ENCODE data around the gene CTCF.

- TF ChIP-seq CTCF (conservative IDR thresholded peaks at IDR 0.05) (no peak), ZFX (IDR thresholded peaks at IDR 0.05) (no peak)
These were observed 89.5 kb downstream of the CTCF start for GRCh38 chr16:67651847-67652246.

All from C4-2B (cell line).